GM10248 (cell line): ENCODE data around the gene PMPCA.

Experiments used
- CTCF ChIA-PET: fragments of 300-600 bp; sonication (Branson Sonifier 250); formaldehyde crosslinking; extraction: SDS; loops from one replicate; lab custom pipeline; 2021; ENCODE audit warnings: antibody characterized with exemption; lab: Yijun Ruan, JAX
- POLR2A ChIA-PET: fragments of 350-650 bp; sonication (Branson Sonifier 250); formaldehyde crosslinking; extraction: SDS; loops from one replicate; lab custom pipeline; 2020; ENCODE audit warnings: antibody characterized with exemption; lab: Yijun Ruan, JAX
- DNase-seq: peaks from one replicate; pipeline ENCODE4 v3.0.0; 2012; ENCODE audit errors: extremely low spot score
- TF ChIP-seq, protein P1 (sequence below): IDR thresholded peaks from 2 replicates; pipeline ENCODE4 v1.5.1; 2012; ENCODE audit warnings: mild to moderate bottlenecking, low read depth; ENCODE audit errors: extremely low read depth, missing control alignments, control extremely low read depth

The PMPCA gene

DNA sequence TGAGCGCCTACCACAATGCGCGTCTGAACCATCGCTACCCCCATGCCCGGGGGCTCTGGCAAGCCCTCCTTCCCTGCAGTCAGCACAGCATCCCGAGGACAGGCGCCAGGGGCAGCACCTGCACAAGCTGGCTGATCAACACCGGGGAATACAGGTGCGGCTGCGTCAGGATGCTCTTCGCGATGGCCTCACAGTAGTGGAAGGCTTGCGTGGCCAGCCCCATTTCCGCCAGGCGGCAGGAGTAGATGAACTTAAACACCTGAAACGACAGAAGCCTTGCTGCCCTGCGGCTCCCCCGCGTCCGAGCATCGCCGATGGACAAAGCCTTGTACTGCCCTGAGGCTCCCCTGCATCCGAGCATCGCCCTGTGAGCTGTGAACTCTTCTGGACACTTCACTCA, 46.9 kb downstream of the PMPCA start:
- TF ChIP-seq, protein P1, sequence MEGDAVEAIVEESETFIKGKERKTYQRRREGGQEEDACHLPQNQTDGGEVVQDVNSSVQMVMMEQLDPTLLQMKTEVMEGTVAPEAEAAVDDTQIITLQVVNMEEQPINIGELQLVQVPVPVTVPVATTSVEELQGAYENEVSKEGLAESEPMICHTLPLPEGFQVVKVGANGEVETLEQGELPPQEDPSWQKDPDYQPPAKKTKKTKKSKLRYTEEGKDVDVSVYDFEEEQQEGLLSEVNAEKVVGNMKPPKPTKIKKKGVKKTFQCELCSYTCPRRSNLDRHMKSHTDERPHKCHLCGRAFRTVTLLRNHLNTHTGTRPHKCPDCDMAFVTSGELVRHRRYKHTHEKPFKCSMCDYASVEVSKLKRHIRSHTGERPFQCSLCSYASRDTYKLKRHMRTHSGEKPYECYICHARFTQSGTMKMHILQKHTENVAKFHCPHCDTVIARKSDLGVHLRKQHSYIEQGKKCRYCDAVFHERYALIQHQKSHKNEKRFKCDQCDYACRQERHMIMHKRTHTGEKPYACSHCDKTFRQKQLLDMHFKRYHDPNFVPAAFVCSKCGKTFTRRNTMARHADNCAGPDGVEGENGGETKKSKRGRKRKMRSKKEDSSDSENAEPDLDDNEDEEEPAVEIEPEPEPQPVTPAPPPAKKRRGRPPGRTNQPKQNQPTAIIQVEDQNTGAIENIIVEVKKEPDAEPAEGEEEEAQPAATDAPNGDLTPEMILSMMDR, result no peak
- DNase-seq, result no peak
- ChIA-PET POLR2A (no interaction called here), CTCF (interaction anchor here (1.0 kb wide), 1 partner anchor 13 kb away, joined by 3 read pairs; no protein-coding TSS in a partner anchor)

DNA sequence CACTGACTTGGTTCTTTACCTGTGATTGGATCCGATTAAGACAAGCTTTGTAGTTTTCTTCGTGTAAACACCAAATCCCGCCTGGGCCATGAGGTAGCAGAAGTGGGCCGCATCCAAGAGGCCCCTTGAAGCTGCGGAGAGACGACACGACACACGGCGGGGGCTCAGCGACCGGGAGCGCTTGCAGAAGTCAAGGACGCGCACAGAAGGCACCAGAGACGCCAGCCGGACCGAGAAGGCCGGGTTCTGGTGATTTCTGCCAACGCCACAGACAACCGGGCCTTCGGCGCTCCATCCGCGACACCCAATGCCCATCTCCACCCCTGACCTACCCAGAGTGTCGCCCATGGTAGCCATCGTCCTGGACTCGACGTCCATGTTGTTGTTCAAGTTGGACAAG, 49.0 kb downstream of the PMPCA start:
- CTCF ChIA-PET, result interaction anchor here (1.0 kb wide), 1 partner anchor 19 kb away, joined by 3 read pairs; no protein-coding TSS in a partner anchor
- POLR2A ChIA-PET, result no interaction called here
- TF ChIP-seq, protein P1, result no peak

DNA sequence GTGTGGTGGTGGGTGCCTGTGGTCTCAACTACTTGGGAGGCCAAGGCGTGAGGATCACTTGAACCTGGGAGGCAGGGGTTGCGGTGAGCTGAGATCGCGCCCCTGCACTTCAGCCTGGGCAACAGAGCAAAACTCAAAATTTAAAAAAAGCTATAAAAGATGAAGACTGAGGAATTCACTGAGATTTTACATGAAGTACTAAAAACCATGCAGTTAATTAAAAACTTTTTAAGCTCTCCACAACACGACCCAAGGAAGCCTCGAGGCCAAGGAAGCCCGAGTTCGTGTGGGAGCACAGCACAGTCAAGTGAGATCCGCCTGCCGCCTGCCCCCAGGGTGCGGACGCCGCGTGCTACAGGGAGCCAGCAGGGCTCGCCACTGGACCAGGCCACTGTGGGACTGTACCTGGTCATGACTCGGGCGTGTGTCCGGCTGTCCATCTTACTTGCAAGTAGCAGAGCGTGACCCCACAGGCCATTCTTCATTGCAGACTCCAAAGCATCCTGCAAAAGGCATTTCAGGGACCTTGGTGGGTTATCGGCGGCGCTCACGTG, 50.4 kb downstream of the PMPCA start:
- CTCF ChIA-PET, result interaction anchor here (0.9 to 1.2 kb wide), 2 partner anchors 15 to 20 kb away, joined by 3 to 5 read pairs; no protein-coding TSS in a partner anchor
- POLR2A ChIA-PET, result interaction anchor here (0.5 kb wide), 1 partner anchor 240 kb away, joined by 4 read pairs; no protein-coding TSS in a partner anchor

More for the DNA sequence above, 49.0 kb downstream of the PMPCA start:
- no peak for DNase-seq

DNA sequence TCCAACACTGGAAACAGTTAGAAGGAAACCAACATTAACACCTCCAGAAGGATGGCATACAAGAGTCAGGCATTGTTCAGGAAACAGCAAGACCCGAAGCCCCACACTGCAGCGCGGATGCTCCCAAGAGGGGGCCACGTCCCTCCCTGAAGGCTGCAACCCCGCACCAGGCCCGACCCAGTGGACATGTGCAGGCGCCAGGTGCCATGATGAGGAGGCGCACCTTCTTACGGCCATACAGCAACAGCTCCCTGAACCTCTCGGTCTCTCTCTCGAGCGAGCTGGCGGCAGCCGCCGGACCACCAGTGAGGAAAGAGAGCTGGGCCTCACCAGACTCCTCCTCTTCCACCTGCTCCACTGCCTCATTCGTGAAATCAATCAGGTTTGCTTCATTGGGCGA, 52.2 kb downstream of the PMPCA start:
- no peak for DNase-seq
- TF ChIP-seq, protein P1, result no peak
- CTCF ChIA-PET, result interaction anchor here (1.2 to 1.7 kb wide), 2 partner anchors 11 to 18 kb away, joined by 3 read pairs; no protein-coding TSS in a partner anchor
- POLR2A ChIA-PET, result no interaction called here

More for the DNA sequence above, 50.4 kb downstream of the PMPCA start:
- TF ChIP-seq, protein P1, result no peak
- DNase-seq, result no peak

DNA sequence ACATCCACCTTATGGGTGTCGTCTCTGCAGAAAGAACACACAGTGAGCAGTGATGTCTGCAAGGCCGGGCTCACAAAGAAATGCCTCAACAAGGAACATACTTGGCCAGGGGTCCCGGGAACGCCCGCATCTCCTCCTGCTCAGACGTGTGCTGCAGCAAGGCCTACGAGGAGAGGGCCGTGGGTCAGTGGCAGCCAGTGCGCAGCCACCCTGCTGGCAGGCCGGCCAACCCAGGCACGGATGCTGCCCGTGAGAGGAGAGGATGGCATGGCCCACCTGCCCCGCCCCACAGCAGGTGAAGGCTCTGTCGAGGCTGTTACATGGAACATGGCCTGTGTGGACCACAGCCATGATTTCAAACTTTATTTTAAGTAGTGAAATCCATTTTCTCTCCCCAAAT, 53.1 kb downstream of the PMPCA start:
- CTCF ChIA-PET, result interaction anchor here (0.9 to 1.7 kb wide), 2 partner anchors 12 to 22 kb away, joined by 3 read pairs; no protein-coding TSS in a partner anchor
- POLR2A ChIA-PET, result no interaction called here
- no peak for DNase-seq
- TF ChIP-seq, protein P1, result no peak

DNA sequence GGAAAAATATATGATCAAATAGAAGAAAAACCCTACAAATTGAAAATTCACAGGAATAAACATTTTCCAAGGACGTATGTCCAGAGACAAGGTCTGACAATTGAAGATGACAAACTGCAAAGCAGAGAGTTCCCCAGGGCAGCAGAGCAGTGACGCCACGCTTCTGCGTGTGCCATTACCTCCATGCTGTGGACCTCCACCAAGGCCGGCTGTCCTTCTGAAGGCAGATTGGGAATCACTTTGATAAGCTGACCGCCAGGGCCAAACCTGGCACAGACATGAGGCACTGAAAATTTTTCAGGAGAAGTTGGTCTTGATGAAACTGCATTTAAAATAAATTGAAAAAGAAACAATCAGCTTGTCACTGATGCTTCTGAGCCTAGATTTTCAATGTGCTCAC, 53.8 kb downstream of the PMPCA start:
- POLR2A ChIA-PET, result no interaction called here
- TF ChIP-seq, protein P1, result no peak
- no peak for DNase-seq
- CTCF ChIA-PET, result interaction anchor here (1.2 to 1.7 kb wide), 3 partner anchors 13 to 25 kb away, joined by 3 read pairs; no protein-coding TSS in a partner anchor
